Lower lobe of right lung (tissue), 2 donors: ENCODE measurements around the gene PARP12. TPM values are rescaled to one million over a fixed set of nuclear protein-coding genes. Genes with fewer than 3 reads are reported as not detected.

Experiments used
- ATAC-seq, 2 donors: fragments of 200-7000 bp; cut with Tn5 transposase; one replicate each; pipeline ENCODE4 v1.9.1; 2020 to 2022; ENCODE audit warnings: mild to moderate bottlenecking in 2 of 2, moderate library complexity in 2 of 2
- DNase-seq: peaks from one replicate; pipeline ENCODE4 v3.0.0-alpha.2; 2020
- H3K27ac ChIP-seq: fragments of 200-600 bp; one replicate; pipeline ENCODE4 v1.8.0; 2022
- H3K27me3 ChIP-seq: fragments of 200-600 bp; one replicate; pipeline ENCODE4 v1.8.0; 2022; ENCODE audit warnings: low read depth
- H3K36me3 ChIP-seq: fragments of 200-600 bp; one replicate; pipeline ENCODE4 v1.8.0; 2022; ENCODE audit warnings: mild to moderate bottlenecking
- H3K4me1 ChIP-seq: fragments of 200-600 bp; one replicate; pipeline ENCODE4 v1.8.0; 2022
- H3K4me3 ChIP-seq: fragments of 200-600 bp; one replicate; pipeline ENCODE4 v1.8.0; 2022; ENCODE audit warnings: mild to moderate bottlenecking
- H3K9me3 ChIP-seq: fragments of 200-600 bp; one replicate; pipeline ENCODE4 v1.8.0; 2022
- CTCF ChIP-seq: fragments of 200-600 bp; IDR thresholded peaks from one replicate; pipeline ENCODE4 v1.8.0; 2022; ENCODE audit warnings: antibody characterized with exemption, mild to moderate bottlenecking
- intact Hi-C: fragments of 100-400 bp; cut with DNase I; formaldehyde crosslinking; loops from one replicate; pipeline ENCODE4 v1.11.0; 2022
- total RNA-seq: library from RNA; stranded (reverse); fragmentation: NEBNext Ultra II Directional; extraction: Animal tissue kit (Norgen Biotek cat#: 25700); gene quantifications from one replicate; pipeline ENCODE4 v1.2.1, GENCODE V29; 2021
- donor health status: DM: no; HTN: yes; CAD: no; lungs with severe emphysema.

PARP12 gene
- total RNA-seq, 1 donor from 2014 or later = 122 TPM

GRCh38 chr7:140059273-140060242 lies 3.2 kb downstream of the PARP12 start:
- peak overlapping the region; percentile 95 for H3K27ac ChIP-seq

GRCh38 chr7:140058517-140058916 lies 4.2 kb downstream of the PARP12 start:
- Histone ChIP-seq H3K4me3 (no peak overlapping the region), H3K4me1 (peaks cover 62% of the 10 kb centered on the region), H3K27me3 (no peaks in the 10 kb centered on the region), H3K36me3 (peaks cover 33% of the 10 kb centered on the region), H3K27ac (no peak overlapping the region), H3K9me3 (no peaks in the 10 kb centered on the region)
- DNase-seq (no peak), ATAC-seq (no peak)
- TF ChIP-seq CTCF = no peak
- intact Hi-C loops = no loop called here

More at GRCh38 chr7:140059273-140060242, 3.2 kb downstream of the PARP12 start:
- no peak for TF ChIP-seq CTCF
- Histone ChIP-seq H3K4me1 (peaks cover 61% of the 10 kb centered on the region), H3K9me3 (no peaks in the 10 kb centered on the region), H3K27me3 (no peaks in the 10 kb centered on the region), H3K36me3 (peaks cover 23% of the 10 kb centered on the region), H3K4me3 (no peak overlapping the region)
- DNase-seq (peak; percentile 61), ATAC-seq (peak in 1 of 2 donors; percentile 41)
- intact Hi-C loops = no loop called here

GRCh38 chr7:140057143-140057535 lies 5.6 kb downstream of the PARP12 start:
- Histone ChIP-seq H3K9me3 (no peaks in the 10 kb centered on the region), H3K4me1 (peaks cover 58% of the 10 kb centered on the region), H3K27ac (no peak overlapping the region), H3K36me3 (peaks cover 40% of the 10 kb centered on the region), H3K27me3 (no peaks in the 10 kb centered on the region), H3K4me3 (no peak overlapping the region)
- ATAC-seq = no peak
- DNase-seq = no peak
- intact Hi-C loops = no loop called here
- TF ChIP-seq CTCF = no peak

- H3K4me1 ChIP-seq = peaks cover 53% of the 10 kb centered on the region
- TF ChIP-seq CTCF = no peak
- H3K27ac ChIP-seq = no peak overlapping the region
- no peaks in the 10 kb centered on the region for H3K27me3 ChIP-seq
- peaks cover 46% of the 10 kb centered on the region for H3K36me3 ChIP-seq
- intact Hi-C loops = no loop called here
- no peaks in the 10 kb centered on the region for H3K9me3 ChIP-seq
- ATAC-seq = no peak
- no peak for DNase-seq
- no peak overlapping the region for H3K4me3 ChIP-seq
Observed at GRCh38 chr7:140056431-140057142, 6.2 kb downstream of the PARP12 start.

GRCh38 chr7:140055833-140056232 lies 6.9 kb downstream of the PARP12 start:
- no peak overlapping the region for H3K4me3 ChIP-seq
- DNase-seq (no peak), ATAC-seq (no peak)
- H3K36me3 ChIP-seq = peaks cover 49% of the 10 kb centered on the region
- intact Hi-C loops = no loop called here
- no peaks in the 10 kb centered on the region for H3K27me3 ChIP-seq
- no peak for TF ChIP-seq CTCF
- peaks cover 45% of the 10 kb centered on the region for H3K4me1 ChIP-seq
- no peaks in the 10 kb centered on the region for H3K9me3 ChIP-seq
- H3K27ac ChIP-seq = no peak overlapping the region
